Vagina (tissue), 2 donors: ENCODE results near the gene PRICKLE4.

Experiments
- CTCF ChIP-seq, 3 experiments: fragments of 450-650 bp in 2 of 3; fragments of 200-600 bp in 1 of 3; sonication (generic) in 1 of 3; IDR thresholded peaks; one replicate each; pipeline ENCODE4 v1.5.1; 2017 to 2019; ENCODE audit warnings: antibody characterized with exemption in 3 of 3, mild to moderate bottlenecking in 2 of 3, moderate library complexity in 2 of 3
- POLR2A ChIP-seq, 2 donors: fragments of 450-650 bp; IDR thresholded peaks; one replicate each; pipeline ENCODE4 v1.6.1; 2017; ENCODE audit warnings: antibody characterized with exemption in 2 of 2, mild to moderate bottlenecking in 2 of 2, moderate library complexity in 2 of 2
- POLR2AphosphoS5 ChIP-seq, 2 donors: sonication (generic); formaldehyde crosslinking; IDR thresholded peaks; one replicate each; pipeline ENCODE4 v1.9.0; 2017; ENCODE audit warnings: antibody characterized with exemption in 2 of 2, mild to moderate bottlenecking in 2 of 2, low read depth in 1 of 2; ENCODE audit not compliant: insufficient read depth in 1 of 2

- TF ChIP-seq CTCF (IDR thresholded peaks at IDR 0.05) (no peak), POLR2A (IDR thresholded peaks at IDR 0.05) (no peak), POLR2AphosphoS5 (IDR thresholded peaks at IDR 0.05; ENCODE audit: insufficient read depth in 1 of 2, low read depth in 1 of 2) (no peak)
These were observed 41.4 kb downstream of the PRICKLE4 start for GRCh38 chr6:41822021-41822420.
